ENCODE results near the gene FCHSD1. TPM values are rescaled to one million over a fixed set of nuclear protein-coding genes. Genes with fewer than 3 reads are reported as not detected.

FCHSD1 gene
- total and polyA plus RNA-seq, 10 donors: 20.4 to 67.3 (median 45.6) TPM

DNA sequence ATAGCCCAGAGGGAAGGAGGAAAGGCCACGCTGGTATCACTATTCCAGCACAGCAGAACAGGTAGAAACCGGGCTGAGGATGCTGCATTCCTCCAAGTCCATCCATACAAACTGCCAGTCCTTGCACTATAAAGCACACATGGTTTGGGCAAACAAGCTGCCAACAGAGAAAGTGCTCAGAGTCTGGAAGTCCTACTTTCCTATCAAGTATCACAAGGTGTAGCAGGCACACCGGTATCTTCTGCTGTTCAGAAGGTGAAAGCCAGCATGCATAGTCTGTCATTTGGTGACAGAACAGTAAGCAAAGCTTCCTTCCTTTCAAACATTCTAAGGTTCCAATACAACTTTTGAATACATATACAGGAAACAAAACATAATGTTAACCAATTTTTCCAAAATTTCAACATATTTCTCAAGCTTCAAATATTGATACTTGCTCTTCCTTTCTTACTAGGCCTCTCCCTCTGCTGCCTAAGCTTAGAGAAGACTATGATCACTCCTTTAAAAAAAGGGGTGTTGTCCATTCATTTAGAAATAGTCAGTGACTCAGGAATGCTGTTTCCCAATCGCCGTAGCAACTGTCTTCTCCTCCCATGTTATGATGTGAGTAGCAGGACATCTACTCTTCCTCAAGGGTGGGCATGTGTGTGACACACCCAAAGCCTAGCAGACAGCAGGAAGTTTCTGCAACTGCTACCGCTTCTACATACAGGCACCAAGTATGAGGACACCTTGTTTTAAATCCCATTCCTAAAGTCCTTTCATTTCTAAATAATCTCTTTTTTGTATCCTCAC lies 47.1 kb downstream of the FCHSD1 start:
- DNase-seq: no peak
- no peaks in the 10 kb centered on the region for H3K36me3 ChIP-seq
- H3K4me3 ChIP-seq: peak overlapping the region in 1 of 8 donors; percentile 35
- no peaks in the 10 kb centered on the region for H3K27me3 ChIP-seq (replicated peaks in 1 of 7)
- peak overlapping the region; percentile 5 to 91 (median 88) for H3K27ac ChIP-seq
- 38 to 48% (median 41%) methylated on average over 6 of the region's 6 CpGs for WGBS, 5 donors
- H3K4me1 ChIP-seq: peaks cover 56 to 100% (median 90%) of the 10 kb centered on the region in 6 donors
- TF ChIP-seq POLR2AphosphoS5 (IDR thresholded peaks at IDR 0.05): peak in 1 of 3 donors; percentile 55
- TF ChIP-seq, protein P1, sequence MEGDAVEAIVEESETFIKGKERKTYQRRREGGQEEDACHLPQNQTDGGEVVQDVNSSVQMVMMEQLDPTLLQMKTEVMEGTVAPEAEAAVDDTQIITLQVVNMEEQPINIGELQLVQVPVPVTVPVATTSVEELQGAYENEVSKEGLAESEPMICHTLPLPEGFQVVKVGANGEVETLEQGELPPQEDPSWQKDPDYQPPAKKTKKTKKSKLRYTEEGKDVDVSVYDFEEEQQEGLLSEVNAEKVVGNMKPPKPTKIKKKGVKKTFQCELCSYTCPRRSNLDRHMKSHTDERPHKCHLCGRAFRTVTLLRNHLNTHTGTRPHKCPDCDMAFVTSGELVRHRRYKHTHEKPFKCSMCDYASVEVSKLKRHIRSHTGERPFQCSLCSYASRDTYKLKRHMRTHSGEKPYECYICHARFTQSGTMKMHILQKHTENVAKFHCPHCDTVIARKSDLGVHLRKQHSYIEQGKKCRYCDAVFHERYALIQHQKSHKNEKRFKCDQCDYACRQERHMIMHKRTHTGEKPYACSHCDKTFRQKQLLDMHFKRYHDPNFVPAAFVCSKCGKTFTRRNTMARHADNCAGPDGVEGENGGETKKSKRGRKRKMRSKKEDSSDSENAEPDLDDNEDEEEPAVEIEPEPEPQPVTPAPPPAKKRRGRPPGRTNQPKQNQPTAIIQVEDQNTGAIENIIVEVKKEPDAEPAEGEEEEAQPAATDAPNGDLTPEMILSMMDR (IDR thresholded peaks at IDR 0.05 in 8 of 11, conservative IDR thresholded peaks at IDR 0.05 in 3 of 11): peak in 1 of 11 experiments; percentile 15
- TF ChIP-seq POLR2A (IDR thresholded peaks at IDR 0.05): no peak
- intact Hi-C loops (cut with DNase I; ENCODE audit: low total_unique reads): no loop called here
- H3K9me3 ChIP-seq: no peaks in the 10 kb centered on the region

DNA sequence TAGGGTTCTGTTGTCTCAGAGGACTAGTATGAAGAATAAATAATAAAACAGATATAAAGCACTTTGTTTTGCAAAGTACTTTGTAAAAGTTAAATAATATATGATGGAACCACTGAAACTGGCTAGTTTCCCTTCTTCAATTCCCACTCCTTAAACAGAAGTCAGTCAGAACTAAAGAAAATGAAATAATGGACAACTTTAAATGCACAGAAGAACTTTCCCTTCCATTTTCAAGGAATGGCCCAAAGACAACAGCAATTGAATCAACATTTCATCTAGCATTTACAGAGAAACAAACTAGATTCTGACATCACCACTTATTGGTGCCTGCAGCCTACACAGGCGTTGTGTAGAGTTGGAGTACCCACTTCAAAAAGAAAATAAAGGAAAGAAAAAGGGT lies 48.6 kb downstream of the FCHSD1 start:
- H3K9me3 ChIP-seq: peaks cover 0 to 1% (median 0%) of the 10 kb centered on the region in 8 donors
- H3K27me3 ChIP-seq (replicated peaks in 1 of 7): no peaks in the 10 kb centered on the region
- H3K4me1 ChIP-seq: peaks cover 50 to 100% (median 91%) of the 10 kb centered on the region in 6 donors
- TF ChIP-seq, protein P1 (IDR thresholded peaks at IDR 0.05 in 8 of 11, conservative IDR thresholded peaks at IDR 0.05 in 3 of 11): no peak
- TF ChIP-seq POLR2AphosphoS5 (IDR thresholded peaks at IDR 0.05) (no peak), POLR2A (IDR thresholded peaks at IDR 0.05) (no peak)
- H3K36me3 ChIP-seq: no peaks in the 10 kb centered on the region
- intact Hi-C loops (cut with DNase I; ENCODE audit: low total_unique reads): no loop called here
- no peak for DNase-seq
- H3K27ac ChIP-seq: peak overlapping the region in 6 of 8 donors; percentile 84 to 91 (median 88)
- H3K4me3 ChIP-seq: no peak overlapping the region
- WGBS, 5 donors: 55 to 84% (median 83%) methylated on average over 1 of the region's 1 CpG

DNA sequence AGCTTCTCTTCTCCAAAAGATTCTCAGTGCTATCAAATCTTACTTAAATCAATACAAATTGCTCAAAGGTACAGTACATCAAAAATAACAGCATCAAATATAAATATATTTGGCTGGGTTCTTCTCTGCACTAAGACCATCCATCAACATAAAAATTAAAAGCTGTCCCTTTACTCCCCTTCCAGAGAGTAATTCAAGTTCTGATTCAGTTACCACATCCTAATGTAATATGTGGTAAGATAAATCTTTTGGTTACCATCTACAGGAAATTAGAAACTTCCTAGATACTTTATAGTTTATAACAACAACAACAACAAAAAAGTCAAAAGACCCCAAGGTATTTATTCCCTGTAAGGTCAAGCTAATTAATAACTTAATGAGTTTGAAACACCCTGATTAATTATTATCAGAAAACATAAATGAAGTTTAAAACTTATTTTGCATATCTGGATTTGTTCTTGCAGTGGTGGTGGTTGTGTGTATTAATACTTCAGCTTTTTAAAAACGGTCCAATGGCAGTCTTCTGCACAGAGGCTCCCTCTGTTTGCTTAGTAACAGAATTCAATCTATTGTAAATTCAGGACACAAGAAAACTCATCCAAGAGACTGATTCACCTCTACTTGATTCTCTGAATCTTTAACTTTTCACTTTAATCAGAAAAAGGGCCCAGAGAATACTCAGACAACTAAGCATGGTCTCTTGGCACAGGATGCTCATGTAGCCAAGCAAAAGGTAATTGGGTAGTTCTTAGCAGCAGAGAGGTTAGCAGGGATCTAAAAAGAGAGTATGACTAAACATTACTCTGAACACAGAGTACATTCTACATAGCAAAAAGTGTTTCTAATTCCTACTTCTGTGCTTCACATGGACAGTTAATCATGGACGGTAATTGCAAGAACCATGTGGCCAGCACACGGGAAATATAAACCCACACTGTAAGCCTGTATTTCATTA lies 52.5 kb downstream of the FCHSD1 start:
- Histone ChIP-seq H3K27me3 (replicated peaks in 1 of 7) (no peaks in the 10 kb centered on the region), H3K4me1 (peaks cover 16 to 86% (median 64%) of the 10 kb centered on the region in 6 donors)
- WGBS, 5 donors: 51 to 77% (median 57%) methylated on average over 3 of the region's 3 CpGs

More for the DNA sequence above, 52.5 kb downstream of the FCHSD1 start:
- Histone ChIP-seq H3K36me3 (peaks cover 0 to 18% (median 4%) of the 10 kb centered on the region in 6 donors), H3K27ac (peak overlapping the region in 5 of 8 donors; percentile 4 to 67 (median 24)), H3K9me3 (peaks cover 0 to 9% (median 0%) of the 10 kb centered on the region in 8 donors), H3K4me3 (no peak overlapping the region)
- intact Hi-C loops (cut with DNase I; ENCODE audit: low total_unique reads): no loop called here
- DNase-seq: no peak
- no peak for TF ChIP-seq POLR2AphosphoS5 (IDR thresholded peaks at IDR 0.05)
- no peak for TF ChIP-seq POLR2A (IDR thresholded peaks at IDR 0.05)
- TF ChIP-seq, protein P1 (IDR thresholded peaks at IDR 0.05 in 8 of 11, conservative IDR thresholded peaks at IDR 0.05 in 3 of 11): no peak

Data from spleen (tissue), 11 donors.